Urothelium cell line (cell line): ENCODE results near the gene UGT2B10.
"Not testable (repeated sequence)": the region's sequence is repeated elsewhere in the genome, so short reads cannot be mapped to it uniquely, and the experiment has no call there.

Experiments
- DNase-seq: peaks from one replicate; pipeline ENCODE4 v3.0.0; 2011; ENCODE audit warnings: low spot score, mixed read lengths
- FAIRE-seq: peaks from 2 replicates; lab custom pipeline; 2011; peaks lifted over from hg19 to GRCh38; lab: Jason Lieb, UNC

Gene UGT2B10

DNA sequence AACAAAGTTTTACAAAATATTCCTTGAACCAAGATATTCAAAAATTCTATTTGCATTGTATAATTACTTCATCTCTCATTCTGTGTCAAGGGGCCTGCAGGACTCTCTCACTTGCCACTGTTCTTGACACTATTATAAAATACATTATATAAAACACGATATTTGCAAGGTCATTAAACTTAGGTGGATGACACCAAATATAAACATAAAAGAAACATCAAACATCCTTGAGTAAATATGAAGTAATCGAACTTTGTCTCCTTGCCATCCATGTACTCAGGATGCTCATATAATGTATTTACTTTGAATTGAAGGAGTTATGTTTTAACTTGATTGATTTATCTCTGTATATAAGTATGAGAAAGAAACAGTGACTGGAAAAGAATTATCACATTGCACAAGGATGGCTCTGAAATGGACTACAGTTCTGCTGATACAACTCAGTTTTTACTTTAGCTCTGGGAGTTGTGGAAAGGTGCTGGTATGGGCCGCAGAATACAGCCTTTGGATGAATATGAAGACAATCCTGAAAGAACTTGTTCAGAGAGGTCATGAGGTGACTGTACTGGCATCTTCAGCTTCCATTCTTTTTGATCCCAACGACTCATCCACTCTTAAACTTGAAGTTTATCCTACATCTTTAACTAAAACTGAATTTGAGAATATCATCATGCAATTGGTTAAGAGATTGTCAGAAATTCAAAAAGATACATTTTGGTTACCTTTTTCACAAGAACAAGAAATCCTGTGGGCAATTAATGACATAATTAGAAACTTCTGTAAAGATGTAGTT, at the start of gene UGT2B10:
Gene UGT2B10, plus strand, starts transcription at position 378 of the 793 bp plus-strand sequence. Its CDS starts 26 bp downstream, at position 404.
- not testable (repeated sequence) for FAIRE-seq, DNase-seq

DNA sequence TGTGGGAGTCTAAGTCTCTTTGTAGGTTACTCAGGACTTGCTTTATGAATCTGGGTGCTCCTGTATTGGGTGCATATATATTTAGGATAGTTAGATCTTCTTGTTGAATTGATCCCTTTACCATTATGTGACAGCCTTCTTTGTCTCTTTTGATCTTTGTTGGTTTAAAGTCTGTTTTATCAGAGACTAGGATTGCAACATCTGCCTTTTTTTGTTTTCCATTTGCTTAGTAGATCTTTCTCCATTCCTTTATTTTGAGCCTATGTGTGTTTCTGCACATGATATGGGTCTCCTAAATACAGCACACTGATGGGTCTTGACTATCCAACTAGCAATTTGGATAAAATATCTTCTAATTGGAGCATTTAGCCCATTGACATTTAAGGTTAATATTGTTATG, 44.0 kb upstream of the UGT2B10 start:
- DNase-seq, FAIRE-seq: not testable (repeated sequence)

DNA sequence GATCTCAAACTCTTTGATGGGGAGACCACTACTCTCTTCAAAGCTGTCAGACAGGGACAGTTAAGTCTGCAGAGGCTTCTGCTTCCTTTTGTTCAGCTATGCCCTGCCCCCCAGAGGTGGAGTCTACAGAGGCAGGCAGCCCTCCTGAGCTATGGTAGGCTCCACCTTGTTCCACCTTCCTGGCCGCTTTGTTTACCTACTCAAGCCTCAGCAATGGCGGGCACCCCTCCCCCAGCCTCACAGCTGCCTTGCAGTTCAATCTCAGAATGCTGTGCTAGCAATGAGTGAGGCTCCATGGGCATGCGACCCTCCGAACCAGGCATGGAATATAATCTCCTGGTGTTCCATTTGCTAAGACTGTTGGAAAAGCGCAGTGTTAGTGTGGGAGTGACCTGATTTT, 42.1 kb upstream of the UGT2B10 start:
- no peak for FAIRE-seq
- DNase-seq, result no peak

DNA sequence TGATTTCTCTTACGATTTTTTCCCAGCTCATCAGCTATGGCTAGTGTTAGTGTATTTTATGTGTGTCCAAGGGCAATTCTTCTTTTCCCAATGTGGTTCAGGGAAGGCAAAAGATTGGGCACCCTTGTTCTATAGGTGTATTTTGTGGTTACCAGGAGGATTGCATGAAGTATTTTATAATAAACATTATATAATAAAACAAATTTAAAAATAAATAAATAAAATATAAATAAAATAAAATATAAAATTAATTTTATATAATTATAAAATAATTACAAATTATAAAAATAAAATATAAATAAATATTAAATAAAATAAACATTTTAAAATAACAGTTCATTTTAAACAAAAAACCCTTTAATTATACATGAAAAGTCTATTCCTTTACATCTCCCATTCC, 35.6 kb upstream of the UGT2B10 start:
- DNase-seq, result no peak
- FAIRE-seq, result no peak

DNA sequence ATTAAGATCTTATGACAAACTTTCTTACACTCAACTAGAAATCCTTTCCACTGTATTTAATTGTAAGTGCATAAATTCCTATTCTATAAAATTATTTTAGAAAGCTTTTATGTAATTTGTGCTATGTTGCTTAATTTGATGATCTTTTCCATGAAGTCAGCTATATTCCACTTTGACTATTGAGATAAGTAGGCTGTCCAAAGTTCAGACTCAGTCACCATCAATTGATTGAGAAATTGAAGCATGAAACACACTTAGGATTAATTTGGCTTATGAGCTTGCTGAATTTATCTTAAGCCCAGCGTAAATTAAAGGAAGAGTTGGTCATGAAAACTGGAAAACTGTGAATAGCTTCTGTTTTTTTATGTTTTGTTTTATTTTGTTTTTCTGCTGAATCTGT, 18.7 kb upstream of the UGT2B10 start:
- FAIRE-seq (no peak), DNase-seq (no peak)

DNA sequence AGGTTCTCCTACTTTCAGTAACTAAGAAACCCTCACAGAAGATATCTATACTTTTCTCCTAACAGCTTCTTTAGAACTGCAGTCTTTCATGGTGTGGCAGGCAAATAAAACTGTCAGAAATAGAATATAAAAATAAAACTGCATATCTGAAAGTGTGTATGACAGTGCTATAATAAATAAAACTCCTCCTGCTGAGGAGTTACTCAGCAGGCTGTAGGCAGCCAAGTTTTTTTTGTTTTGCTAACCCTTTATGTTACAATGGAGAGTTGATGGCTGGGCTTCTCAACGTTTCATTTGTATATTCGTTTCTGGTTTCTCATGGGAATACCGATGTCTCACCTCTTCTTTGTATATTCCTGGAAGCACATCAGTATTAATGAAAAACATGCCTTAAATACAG, 18.2 kb upstream of the UGT2B10 start:
- DNase-seq, result no peak
- FAIRE-seq, result no peak

DNA sequence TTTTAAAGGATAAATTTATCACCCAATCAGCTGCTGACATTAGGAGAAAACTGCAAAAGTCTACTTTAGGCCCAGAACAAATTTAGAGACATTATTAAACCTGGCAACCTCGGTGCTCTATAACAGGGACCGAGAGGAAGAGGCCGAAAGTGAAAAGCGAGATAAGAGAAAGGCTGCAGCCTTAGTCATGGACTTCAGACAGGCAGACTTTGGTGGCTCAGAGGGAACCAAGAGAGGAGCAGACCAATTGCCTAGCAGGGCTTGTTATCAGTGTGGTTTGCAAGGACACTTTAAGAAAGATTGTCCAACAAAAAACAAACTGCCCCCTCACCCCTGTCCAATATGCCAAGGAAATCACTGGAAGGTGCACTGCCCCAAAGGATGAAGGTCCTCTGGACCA, 12.8 kb upstream of the UGT2B10 start:
- FAIRE-seq (no peak), DNase-seq (no peak)

DNA sequence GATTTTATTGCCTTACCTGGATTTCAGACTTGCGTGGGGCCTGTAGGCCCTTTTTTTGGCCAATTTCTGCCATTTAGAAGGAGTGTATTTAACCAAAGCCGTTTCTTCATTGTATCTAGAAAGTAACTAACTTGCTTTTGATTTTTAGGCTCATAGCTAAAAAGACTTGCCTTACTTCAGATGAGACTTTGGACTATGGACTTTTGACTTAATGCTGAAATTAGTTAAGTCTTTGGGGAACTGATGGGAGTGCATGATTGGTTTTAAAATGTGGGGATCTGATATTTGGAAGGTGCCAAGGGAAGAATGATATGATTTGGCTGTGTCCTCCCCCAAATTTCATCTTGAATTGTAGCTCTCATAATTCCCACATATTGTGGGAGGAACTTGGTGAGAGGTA, 7.7 kb upstream of the UGT2B10 start:
- no peak for FAIRE-seq
- DNase-seq, result no peak

DNA sequence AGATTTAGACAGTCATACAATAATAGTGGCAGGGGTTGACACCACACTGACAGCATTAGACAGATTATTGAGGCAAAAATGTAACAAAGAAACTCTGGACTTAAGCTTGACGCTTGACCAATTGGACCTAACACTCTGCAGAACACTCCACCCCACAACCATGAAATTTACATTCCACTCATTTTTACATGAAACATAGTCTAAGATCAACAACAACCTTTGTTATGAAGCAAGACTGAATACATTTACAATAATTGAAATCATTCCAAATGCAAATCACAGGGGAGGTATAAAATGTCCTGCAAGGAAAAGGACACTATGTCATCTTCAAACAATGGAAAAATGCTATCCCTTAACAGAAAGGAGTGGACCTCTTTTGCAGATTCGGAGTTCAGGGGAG, 4.9 kb upstream of the UGT2B10 start:
- DNase-seq (no peak), FAIRE-seq (no peak)

DNA sequence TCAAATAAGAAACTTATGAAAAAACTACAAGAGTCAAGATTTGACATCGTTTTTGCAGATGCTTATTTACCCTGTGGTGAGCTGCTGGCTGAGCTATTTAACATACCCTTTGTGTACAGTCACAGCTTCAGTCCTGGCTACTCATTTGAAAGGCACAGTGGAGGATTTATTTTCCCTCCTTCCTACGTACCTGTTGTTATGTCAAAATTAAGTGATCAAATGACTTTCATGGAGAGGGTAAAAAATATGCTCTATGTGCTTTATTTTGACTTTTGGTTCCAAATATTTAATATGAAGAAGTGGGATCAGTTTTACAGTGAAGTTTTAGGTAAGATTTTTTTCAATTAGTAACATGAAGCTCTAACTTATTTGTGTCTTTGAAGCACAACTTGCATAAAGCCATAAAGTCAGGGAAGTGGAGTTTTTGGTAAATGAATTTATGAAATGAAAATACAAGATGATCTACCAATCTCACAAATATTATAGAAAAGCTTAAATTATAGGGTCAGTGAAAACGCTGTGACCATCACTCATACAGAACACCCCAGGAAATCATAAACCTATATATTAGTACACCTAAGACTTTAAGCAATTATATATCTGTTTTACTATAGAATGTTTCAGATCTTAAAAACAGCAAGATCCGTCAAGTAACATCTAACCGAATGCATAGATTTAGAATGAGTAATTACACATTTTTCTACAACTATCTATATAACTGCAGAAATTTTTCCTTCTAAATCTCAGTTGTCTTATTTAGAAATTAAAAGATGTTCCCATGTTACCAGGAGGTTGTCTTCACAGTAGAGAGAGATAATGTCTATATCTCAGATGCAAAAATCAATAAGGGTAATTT, 844 bp downstream of the UGT2B10 start:
- not testable (repeated sequence) for FAIRE-seq, DNase-seq

DNA sequence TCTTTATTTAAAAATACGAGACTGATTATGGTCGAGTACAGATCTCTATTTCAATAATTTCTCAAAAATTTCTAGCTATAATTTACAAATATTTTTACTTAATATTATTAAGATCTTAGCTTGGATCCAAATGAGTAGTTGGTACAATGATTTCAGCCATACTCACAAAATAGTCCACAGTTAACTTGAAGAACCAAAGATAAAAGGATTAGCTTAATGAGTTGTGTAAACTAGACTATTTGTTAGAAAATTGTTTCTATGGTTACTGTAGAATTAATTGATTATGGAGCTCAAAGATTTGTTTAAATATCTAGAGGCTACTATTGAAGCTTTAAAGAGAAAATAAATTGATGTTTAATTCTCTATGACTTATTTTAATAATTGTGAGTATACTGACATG, 1.6 kb downstream of the UGT2B10 start:
- no peak for FAIRE-seq
- no peak for DNase-seq

DNA sequence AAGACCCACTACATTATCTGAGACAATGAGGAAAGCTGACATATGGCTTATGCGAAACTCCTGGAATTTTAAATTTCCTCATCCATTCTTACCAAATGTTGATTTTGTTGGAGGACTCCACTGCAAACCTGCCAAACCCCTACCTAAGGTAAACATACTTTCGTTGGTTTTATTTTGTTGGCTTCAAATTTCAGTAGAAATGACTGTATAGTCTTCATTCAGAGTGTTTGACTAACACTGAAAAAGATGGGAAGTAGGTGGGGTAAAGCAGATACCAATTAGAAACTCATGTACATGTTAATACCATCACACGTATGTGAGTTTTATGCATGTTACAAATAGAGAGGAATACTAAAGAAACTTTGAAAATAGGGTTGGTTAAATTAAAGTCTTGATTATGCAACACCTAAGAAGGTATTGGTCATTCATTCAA, 2.3 kb downstream of the UGT2B10 start:
- not testable (repeated sequence) for FAIRE-seq, DNase-seq

DNA sequence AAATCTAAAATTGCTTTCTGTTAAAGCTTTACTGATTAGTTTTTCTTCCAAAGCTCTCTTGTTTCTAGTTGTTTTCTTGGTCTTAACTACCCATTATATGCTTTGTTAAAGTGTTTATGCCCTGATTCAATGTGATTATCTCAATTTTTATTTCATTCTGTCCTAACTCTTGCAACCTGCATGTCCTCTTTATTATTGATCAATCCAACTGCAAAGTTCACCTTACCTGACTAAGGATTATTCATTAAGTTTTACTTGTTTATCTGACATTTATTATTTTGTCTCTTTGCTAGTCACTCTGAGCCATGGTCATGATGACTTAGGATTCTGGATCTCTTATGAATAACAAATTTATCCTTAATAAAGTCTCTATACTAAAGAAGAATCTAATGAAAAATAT, 15.8 kb downstream of the UGT2B10 start:
- FAIRE-seq, result no peak
- DNase-seq, result no peak

DNA sequence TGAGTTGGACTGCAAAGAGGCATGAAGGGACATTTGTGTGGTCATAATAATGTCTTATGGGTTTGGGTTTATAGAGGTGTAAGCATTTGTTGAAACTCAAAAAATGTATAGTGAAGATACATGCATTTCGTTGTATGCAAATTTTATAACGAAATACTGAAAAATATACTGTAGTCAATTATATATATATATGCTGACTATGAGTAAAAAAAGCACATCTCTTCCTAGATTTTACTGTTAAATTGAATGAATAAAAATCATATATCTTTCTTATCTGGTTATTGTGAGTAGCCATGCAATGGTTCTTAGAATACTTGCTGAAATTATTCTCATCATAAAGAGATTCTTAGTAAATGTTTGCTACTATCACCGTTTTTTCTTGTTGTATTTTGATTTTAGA, 34.5 kb downstream of the UGT2B10 start:
- DNase-seq (no peak), FAIRE-seq (no peak)

DNA sequence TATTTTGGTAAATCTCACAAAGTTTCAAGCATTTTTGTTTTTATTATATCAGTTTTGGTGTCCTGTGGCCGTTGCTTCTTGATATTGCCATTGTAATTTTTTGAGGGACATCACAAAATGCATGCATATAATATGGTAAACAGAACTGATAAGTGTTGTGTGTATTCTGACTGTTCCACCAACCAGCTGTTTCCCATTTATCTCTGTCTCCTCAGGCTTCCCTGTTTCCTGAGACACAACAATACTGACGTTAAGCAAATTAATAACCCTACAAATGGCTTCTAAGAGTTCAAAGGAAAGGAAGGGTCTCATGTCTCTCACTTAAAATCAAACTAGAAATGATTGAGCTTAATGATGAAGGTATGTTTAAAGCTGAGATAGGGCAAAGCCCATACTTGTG, 40.0 kb downstream of the UGT2B10 start:
- FAIRE-seq, result no peak
- no peak for DNase-seq

DNA sequence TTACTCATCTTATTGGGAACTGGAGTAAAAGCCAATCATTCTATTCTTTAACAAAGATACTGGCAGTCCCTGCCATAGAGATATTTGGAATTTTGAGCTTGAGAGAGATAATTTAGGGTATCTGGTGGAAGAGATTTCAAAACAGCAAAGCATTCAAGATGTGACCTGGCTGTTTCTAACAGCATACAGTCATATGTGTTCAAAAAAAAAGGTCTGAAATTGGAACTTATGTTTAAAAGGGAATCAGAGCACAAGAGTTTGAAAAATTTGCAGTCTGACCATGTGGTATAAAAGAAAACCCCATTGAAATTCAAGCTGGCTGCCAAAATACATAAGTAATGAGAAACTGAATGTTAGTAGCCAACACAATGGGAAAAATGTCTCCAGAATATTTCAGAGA, 42.2 kb downstream of the UGT2B10 start:
- FAIRE-seq, result no peak

DNA sequence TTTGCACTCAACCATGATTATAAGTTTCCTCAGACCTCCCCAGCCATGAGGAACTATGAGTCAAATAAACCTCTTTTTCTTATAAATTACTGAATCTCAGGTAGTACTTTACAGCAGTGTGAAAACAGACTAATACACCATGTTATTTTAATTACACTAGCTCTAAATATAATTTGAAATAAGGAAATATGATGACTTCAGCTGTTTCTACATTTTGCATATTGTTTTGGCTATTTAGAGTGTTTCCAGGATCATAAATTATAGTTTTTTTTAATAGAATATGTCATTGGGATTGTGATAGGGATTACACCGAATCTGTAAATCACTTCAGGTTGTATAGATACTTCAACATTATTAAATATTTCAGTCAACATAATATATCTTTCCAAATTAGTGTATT, 43.9 kb downstream of the UGT2B10 start:
- DNase-seq, result no peak
- no peak for FAIRE-seq

More for the DNA sequence above, 42.2 kb downstream of the UGT2B10 start:
- DNase-seq, result no peak

DNA sequence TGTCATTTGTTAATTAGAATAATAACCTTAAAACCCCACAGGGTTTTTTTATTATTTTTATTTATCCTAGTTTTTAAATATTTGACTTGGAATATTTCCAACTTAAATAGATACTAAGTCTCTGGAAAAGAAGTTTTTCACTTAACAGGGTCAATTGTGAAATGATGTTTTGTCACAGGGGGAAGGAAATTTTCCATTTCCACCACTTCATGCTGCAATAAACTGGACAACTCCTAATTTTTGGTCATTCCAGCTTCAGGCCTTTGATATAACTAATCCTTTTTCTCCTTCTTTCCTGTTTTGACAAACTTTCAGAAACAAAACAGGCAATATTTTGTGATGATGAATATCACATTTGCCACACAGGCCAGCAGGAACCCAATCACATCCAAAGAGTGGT, 45.3 kb downstream of the UGT2B10 start:
- FAIRE-seq (no peak), DNase-seq (no peak)

DNA sequence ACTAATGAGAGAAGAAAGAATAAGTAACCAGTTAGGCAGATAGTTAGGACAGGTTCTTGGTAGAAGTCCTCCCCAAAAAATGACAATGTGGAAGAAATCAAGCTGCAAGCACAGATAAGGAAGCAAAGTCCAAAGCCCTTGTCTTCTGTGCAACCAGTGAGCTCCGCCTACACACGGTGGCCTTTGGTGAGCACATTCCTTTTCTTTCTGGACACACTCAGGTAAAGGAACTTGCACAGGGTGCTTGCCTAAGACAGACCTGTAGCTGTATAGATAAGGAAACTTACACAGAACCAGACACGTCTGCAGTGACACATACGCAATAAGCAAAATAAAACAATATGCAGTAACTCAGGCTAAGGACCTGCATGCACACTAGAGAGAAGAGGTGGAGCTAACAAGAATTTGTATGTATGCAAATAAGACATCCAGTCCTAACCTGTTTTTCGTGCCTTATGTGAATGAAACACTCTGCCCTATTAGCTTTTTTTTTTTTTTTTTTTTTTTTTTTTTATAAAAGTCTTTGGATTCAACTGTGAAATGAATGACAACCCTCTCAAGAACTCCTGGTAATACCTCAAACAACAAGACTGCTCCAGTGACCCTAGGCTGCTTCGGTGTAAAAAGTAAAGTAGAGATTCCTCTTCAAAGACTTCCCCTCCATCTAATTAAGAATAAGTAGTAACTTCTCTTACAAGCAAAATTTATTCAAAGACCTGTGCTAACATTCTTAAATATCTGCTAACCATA, 48.8 kb downstream of the UGT2B10 start:
- no peak for DNase-seq
- FAIRE-seq, result no peak

DNA sequence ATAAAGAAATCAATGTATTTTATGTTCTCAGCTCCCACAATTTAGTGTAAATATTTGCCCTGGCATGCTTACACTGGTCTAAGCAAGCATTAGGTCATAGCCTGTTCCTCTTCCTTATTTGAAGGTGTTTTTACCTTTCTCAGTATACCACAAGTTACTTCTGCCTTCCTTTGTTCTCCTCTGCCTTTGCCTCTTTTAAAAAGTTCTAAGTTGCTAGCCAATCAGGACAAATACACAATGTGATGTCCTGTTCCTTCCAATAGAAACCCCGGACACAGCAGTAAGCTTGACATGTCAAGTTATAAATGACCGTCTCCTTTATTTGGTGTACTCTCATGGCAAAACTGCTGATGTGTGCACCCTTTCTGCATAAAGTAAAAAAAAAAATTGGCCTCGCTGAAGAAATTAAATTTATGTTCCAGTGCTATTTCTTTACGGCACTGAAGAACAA, 49.4 kb downstream of the UGT2B10 start:
- DNase-seq (no peak), FAIRE-seq (no peak)

DNA sequence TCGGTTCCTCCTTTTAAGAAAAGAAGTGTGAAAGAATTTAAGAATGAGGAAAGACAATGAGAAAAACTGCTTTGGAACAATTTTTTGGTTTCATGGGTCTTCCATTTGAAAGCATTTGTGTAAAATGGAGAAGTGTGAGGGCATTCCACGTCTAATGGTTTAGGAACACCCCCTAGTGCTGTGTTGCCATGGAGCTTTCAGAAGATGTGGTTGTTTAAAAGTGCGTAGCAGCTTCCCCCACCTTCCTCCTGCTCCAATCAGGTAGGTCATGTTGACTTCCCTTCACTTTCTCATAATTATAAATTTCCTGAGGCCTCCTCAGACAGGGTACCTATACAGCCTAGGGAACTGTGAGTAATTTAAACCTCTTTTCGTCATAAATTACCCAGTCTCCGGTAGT, 50.0 kb downstream of the UGT2B10 start:
- DNase-seq, result no peak
- FAIRE-seq, result no peak
